IPS DF 6.9 (cell line): ENCODE results near the gene SNRNP48.

Source experiments
- DNase-seq: peaks from one replicate; pipeline ENCODE4 v3.0.0-alpha.2; 2013; ENCODE audit warnings: low read depth, low spot score
- H3K27ac ChIP-seq: one replicate; pipeline ENCODE4 v1.5.1; 2013; ENCODE audit warnings: low read length, control low read depth
- H3K27me3 ChIP-seq: 2 replicates; pipeline ENCODE4 v1.6.1; 2013; ENCODE audit warnings: mild to moderate bottlenecking, low read length; ENCODE audit not compliant: control insufficient read depth, insufficient read depth
- H3K36me3 ChIP-seq: 2 replicates; pipeline ENCODE4 v1.6.1; 2013; ENCODE audit warnings: low read length; ENCODE audit not compliant: control insufficient read depth, insufficient read depth
- H3K4me1 ChIP-seq: 2 replicates; pipeline ENCODE4 v1.6.1; 2013; ENCODE audit warnings: low read length; ENCODE audit not compliant: control insufficient read depth, insufficient read depth
- H3K4me3 ChIP-seq: 2 replicates; pipeline ENCODE4 v1.5.1; 2013; ENCODE audit warnings: mild to moderate bottlenecking, low read length
- H3K9me3 ChIP-seq: 2 replicates; pipeline ENCODE4 v1.6.1; 2013; ENCODE audit warnings: low read length, inconsistent platforms; ENCODE audit not compliant: control insufficient read depth, insufficient read depth
- WGBS: extraction: QIAGEN DNeasy Blood & Tissue Kit; methylation state at CpG from one replicate; pipeline ENCODE4 v1.1.7; 2013; ENCODE audit warnings: mixed read lengths, missing lambda C conversion rate; ENCODE audit not compliant: insufficient read length, insufficient coverage; 5-methylcytosine and 5-hydroxymethylcytosine counted together

Gene SNRNP48

GRCh38 chr6:7661364-7661763 lies 71.4 kb downstream of the SNRNP48 start:
- no peak for DNase-seq
- Histone ChIP-seq H3K4me3 (no peak overlapping the region), H3K27me3 (no peaks in the 10 kb centered on the region), H3K9me3 (no peaks in the 10 kb centered on the region), H3K27ac (no peak overlapping the region), H3K4me1 (no peaks in the 10 kb centered on the region), H3K36me3 (no peaks in the 10 kb centered on the region)
- whole genome bisulfite sequencing = 100% methylated on average over 1 of the region's 3 CpGs
